Gastrocnemius medialis (tissue), 4 donors: ENCODE measurements around the gene MCU.

Experiments
- CTCF ChIP-seq, 5 experiments: fragments of 450-650 bp in 3 of 5; fragments of 200-600 bp in 2 of 5; sonication (generic) in 2 of 5; IDR thresholded peaks in 4 of 5; conservative IDR thresholded peaks in 1 of 5; 1 replicate in 4 of 5; 2 replicates in 1 of 5; pipeline ENCODE4 v1.5.1; 2016 to 2019; ENCODE audit warnings: antibody characterized with exemption in 5 of 5, mild to moderate bottlenecking in 3 of 5, moderate library complexity in 3 of 5
- POLR2A ChIP-seq, 2 donors: fragments of 450-650 bp; IDR thresholded peaks; one replicate each; pipeline ENCODE4 v1.6.1; 2017; ENCODE audit warnings: antibody characterized with exemption in 2 of 2, mild to moderate bottlenecking in 2 of 2, moderate library complexity in 2 of 2

GRCh38 chr10:72762042-72762441 lies 70.1 kb downstream of the MCU start:
- no peak for TF ChIP-seq CTCF (IDR thresholded peaks at IDR 0.05 in 4 of 5, conservative IDR thresholded peaks at IDR 0.05 in 1 of 5)
- no peak for TF ChIP-seq POLR2A (IDR thresholded peaks at IDR 0.05)
